ENCODE data around the gene PPARG.

DNA sequence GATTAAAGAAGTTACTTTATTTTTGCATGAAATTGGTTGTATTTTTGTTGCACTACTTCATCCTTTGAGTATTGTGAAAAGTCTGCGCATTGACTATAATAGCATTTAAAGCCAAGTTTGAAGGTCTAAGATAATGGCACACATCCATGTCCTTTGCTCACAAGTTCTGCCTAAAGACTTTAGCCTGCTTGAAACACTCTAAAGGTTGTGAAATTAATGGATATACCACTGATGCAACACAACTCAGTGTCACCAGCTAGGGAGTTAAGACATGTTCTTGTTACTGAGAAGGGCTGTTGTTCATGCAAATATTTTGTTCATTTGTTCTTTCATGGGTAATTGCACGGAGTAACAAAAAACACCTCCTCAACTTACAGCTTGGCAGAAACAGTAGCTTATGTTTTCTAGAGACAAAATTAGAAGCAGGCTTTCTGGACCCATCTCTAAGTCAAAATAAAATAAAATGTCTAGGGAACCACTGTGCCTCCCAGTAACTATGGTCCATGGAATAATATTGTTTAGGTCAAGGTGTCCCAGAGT is 83.9 kb downstream of the PPARG start:
- TF ChIP-seq MAFK (IDR thresholded peaks at IDR 0.05; ENCODE audit: low read depth, low read length) (no peak), CEBPB (IDR thresholded peaks at IDR 0.05; ENCODE audit: low read depth, low read length) (no peak), POLR2A (IDR thresholded peaks at IDR 0.05; ENCODE audit: control extremely low read depth in 1 of 2, low read depth in 2 of 2, low read length in 2 of 2) (no peak), EP300 (IDR thresholded peaks at IDR 0.05; ENCODE audit: borderline replicate concordance in 1 of 2, low read depth in 2 of 2, low read length in 2 of 2) (no peak), BRCA1 (IDR thresholded peaks at IDR 0.05; ENCODE audit: low read depth, low read length) (no peak), RAD21 (IDR thresholded peaks at IDR 0.05 in 1 of 2, conservative IDR thresholded peaks at IDR 0.05 in 1 of 2; ENCODE audit: low read depth in 2 of 2, low read length in 2 of 2) (no peak), SIN3A (conservative IDR thresholded peaks at IDR 0.05 in 1 of 2, IDR thresholded peaks at IDR 0.05 in 1 of 2; ENCODE audit: low read depth in 1 of 2, low read length in 2 of 2) (no peak), KDM1A (IDR thresholded peaks at IDR 0.05; ENCODE audit: borderline replicate concordance, low read length) (no peak)
- TF ChIP-seq, protein P1, sequence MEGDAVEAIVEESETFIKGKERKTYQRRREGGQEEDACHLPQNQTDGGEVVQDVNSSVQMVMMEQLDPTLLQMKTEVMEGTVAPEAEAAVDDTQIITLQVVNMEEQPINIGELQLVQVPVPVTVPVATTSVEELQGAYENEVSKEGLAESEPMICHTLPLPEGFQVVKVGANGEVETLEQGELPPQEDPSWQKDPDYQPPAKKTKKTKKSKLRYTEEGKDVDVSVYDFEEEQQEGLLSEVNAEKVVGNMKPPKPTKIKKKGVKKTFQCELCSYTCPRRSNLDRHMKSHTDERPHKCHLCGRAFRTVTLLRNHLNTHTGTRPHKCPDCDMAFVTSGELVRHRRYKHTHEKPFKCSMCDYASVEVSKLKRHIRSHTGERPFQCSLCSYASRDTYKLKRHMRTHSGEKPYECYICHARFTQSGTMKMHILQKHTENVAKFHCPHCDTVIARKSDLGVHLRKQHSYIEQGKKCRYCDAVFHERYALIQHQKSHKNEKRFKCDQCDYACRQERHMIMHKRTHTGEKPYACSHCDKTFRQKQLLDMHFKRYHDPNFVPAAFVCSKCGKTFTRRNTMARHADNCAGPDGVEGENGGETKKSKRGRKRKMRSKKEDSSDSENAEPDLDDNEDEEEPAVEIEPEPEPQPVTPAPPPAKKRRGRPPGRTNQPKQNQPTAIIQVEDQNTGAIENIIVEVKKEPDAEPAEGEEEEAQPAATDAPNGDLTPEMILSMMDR (IDR thresholded peaks at IDR 0.05; ENCODE audit: control extremely low read depth in 1 of 3, insufficient read depth in 1 of 3, low read depth in 1 of 3, low read length in 3 of 3), result no peak
- TF ChIP-seq, protein P2, sequence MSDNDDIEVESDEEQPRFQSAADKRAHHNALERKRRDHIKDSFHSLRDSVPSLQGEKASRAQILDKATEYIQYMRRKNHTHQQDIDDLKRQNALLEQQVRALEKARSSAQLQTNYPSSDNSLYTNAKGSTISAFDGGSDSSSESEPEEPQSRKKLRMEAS (IDR thresholded peaks at IDR 0.05), result no peak
